Activated CD4-positive, alpha-beta memory T cell treated with anti-CD3 and anti-CD28 coated beads, Interleukin-2, amount 10 ng/mL, durations not matched to agents 7 days and 5 days (primary cell): ENCODE results near the gene SHISAL2B. TPM values are rescaled to one million over a fixed set of nuclear protein-coding genes. Genes with fewer than 3 reads are reported as not detected.

ENCODE experiments used
- total RNA-seq, 2 experiments: library from RNA; stranded (reverse); gene quantifications; one replicate each; pipeline ENCODE4 v1.2.3, GENCODE V29; 2021

SHISAL2B gene
- total RNA-seq, 2 experiments from 2014 or later, result not detected

Other genes starting within 250 kb of the SHISAL2B start
- not detected for gene RGS7BP, start 184.5 kb upstream of the SHISAL2B start, total RNA-seq
- gene SREK1IP1, start 78.2 kb downstream of the SHISAL2B start, total RNA-seq, result 10 to 100 TPM; 28.1 to 30.0 TPM
- gene CWC27, start 78.4 kb downstream of the SHISAL2B start, total RNA-seq, result 10 to 100 TPM; 20.5 to 23.5 TPM